Measurements from ENCODE around the gene SDK2.

GRCh38 chr17:73435412-73435811, 208.8 kb downstream of the SDK2 start:
- TF ChIP-seq POLR2A (IDR thresholded peaks at IDR 0.05): no peak
- TF ChIP-seq CTCF (IDR thresholded peaks at IDR 0.05): no peak

Data from thyroid gland (tissue), 4 donors.